Activated CD8-positive, alpha-beta memory T cell treated with anti-CD3 and anti-CD28 coated beads, Interleukin-2, amount 50 U/mL, for 24 hours (primary cell): ENCODE data around the gene PTGER3.

Source experiments
- DNase-seq: peaks from one replicate; pipeline ENCODE4 v3.0.0-alpha.2; 2020; ENCODE audit errors: extremely low read depth

PTGER3 gene

GRCh38 chr1:71047635-71048607 is at the start of gene PTGER3:
TSS of gene PTGER3 (minus strand) at chr1:71047816. CDS start at chr1:71047577, 239 bp downstream.
- DNase-seq: no peak

DNA sequence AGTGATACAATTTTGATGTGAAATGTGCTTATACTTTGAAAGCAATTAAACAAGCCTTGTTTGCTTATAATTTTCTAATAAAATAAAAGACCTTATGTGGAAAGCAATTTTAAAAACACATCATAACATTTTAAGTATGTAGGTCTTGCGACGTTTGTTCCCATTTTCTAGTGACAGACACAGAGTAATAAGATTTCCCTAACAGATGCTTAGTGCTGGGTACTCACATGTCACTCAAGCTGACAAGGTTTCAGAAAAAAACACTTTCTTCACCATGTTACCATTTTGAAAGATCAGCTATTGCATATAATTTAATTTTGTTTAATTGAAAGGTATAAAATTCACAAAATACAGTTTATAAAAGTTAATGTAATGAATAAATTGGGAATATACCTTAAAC is 47.3 kb upstream of the PTGER3 start:
- no peak for DNase-seq

DNA sequence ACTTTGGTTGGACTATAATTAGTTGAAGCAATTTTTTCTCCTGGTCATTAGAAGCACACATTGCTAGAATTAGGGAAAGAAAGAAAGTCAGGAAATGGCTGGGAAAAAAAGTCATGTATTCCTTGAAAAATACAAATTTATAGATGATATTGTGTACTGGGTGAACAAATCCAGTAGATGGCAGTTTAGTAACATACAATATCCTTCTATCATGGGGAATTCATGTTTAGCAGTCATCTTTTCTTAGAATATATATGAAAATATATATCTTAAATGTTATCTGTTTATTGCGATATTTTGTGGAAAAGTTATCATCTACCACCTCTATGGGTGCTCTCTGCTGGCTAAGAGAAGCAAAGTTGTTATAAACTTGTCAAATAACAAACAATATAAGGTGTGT is 46.3 kb upstream of the PTGER3 start:
- no peak for DNase-seq

DNA sequence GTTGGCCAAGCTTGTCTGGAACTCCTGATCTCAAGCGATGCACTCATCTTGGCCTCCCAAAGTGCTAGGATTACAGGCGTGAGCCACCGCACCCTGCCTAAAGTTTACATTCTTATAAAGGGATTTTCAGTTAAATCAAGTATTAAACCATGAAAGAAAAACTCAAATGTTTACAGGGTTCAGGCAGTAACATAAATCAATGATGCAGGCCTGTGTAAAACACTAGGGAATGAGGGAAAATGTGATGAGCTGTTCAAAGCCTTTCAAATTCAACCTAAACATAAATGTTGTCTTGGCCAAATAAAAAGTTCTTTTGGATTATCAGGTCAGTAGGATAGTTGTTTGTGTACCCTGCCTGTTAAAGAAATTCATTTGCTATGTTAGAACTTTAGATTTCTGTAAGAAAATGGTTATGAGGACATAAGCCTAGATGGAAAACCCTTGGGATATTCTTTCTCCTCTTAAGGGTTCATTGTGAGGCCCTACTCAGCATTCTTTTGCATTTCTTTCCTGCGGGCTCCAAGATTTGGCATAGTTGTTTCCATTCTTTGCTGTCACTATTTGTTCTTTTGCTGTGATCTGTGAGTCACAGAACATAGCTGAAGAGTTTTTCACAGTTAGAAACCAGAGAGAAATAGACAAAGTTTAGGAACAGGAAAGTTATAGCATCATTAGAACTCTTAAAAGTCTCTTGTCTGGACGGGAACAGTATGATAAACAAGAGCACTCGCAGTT is 42.1 kb upstream of the PTGER3 start:
- DNase-seq: no peak

- DNase-seq: no peak
Observed at GRCh38 chr1:71088645-71089287, 41.1 kb upstream of the PTGER3 start.

GRCh38 chr1:71087713-71088112 is 40.1 kb upstream of the PTGER3 start:
- DNase-seq: no peak

- no peak for DNase-seq
Observed at GRCh38 chr1:71087060-71087459, 39.4 kb upstream of the PTGER3 start.

- no peak for DNase-seq
Observed at GRCh38 chr1:71086331-71086730, 38.7 kb upstream of the PTGER3 start.

- DNase-seq: no peak
Observed at GRCh38 chr1:71083271-71083670, 35.7 kb upstream of the PTGER3 start.

- no peak for DNase-seq
Observed at GRCh38 chr1:71081697-71082080, 34.1 kb upstream of the PTGER3 start.

DNA sequence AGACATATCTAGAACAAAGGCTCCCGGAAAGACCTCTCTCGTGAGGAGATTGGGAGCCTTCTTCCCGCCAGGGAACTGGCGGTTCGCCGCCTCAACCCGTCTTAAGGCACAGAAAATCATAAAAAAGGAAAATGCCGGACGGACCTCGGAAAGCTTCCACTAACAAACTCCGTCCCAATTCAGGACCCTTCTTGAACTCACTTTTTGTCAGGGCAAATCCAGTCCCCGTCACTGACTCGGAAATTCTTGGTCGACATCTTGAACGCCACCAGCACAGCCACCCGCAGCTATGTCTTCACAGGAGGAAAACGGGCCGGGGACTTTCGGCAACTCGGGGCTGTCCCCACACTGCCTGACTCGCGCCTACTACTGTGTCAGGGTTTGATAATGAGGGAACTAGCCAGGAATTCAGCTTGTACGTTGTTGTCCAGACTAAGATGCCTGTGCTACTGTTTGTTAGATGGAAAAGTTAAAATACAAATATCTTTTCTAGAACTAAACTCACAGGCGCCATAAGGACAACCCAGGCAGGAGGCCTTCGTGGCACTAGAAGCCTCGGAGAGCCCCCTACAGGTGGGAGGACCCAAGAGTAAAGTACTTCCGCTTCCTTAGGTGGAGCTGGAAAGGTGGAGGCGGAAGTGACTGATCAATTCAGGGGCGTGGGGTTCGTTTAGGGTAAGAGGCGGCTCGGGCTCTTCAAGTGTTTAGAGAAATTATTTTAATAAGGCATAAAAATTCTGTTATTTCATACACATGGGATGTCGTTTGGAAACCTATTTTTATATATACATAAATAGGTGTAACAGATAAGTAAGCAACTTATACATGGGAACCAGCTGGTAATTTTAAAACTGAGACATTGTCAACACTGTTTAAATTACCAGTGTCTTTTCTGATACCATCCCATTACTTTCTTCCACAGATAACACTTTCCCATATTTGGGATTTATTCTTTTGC is 33.4 kb upstream of the PTGER3 start, which contains the start of gene ZRANB2:
Gene ZRANB2 (minus strand): TSS at position 297 of the 958 bp plus-strand sequence. CDS start 40 bp downstream, at position 257.
- DNase-seq: peak; percentile 82

DNA sequence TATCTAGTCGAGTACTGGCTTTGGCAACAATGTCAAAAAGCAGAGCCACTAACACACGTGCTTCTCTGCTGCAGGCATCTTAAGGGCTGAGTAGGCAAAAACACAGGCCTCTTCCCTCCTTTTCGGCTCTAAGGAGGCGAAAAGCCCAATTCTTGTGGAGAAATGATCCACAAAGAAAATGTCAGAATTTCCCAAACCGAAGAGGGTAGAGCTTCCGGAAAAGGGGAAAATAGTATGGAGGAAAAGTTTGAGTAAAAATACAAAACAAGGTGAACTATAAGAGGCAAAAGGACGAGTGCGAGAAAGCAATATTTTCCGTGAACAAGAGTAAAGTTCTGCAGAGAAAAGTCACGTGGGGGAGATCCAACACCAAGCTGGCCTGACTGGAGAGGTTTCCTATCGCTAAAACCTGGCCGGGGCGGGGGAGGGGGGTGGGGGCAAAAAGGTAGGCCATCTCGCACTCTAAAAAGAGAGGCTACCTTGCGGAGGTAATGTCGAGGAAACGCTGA is 32.7 kb upstream of the PTGER3 start:
- no peak for DNase-seq

DNA sequence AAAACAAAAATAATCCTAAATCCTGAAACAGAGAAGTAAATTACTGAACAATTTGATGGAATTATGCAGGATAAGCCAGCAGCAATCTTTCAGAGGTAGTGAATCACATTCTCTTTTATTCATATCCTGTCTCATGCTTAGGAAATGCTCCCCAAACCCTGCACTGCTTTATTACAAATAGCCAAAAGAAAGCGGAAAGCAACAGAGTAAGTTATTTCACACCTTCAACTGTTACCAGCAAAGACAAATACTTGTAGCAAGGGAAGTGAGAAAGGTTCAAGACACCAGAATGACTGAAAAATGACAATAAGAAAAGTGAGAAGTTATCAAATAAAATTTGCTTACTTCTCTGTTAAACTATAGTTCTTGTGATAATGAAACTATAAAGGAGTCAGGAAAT is 27.1 kb upstream of the PTGER3 start:
- DNase-seq: no peak

- DNase-seq: no peak
Observed at GRCh38 chr1:71072273-71072672, 24.7 kb upstream of the PTGER3 start.

DNA sequence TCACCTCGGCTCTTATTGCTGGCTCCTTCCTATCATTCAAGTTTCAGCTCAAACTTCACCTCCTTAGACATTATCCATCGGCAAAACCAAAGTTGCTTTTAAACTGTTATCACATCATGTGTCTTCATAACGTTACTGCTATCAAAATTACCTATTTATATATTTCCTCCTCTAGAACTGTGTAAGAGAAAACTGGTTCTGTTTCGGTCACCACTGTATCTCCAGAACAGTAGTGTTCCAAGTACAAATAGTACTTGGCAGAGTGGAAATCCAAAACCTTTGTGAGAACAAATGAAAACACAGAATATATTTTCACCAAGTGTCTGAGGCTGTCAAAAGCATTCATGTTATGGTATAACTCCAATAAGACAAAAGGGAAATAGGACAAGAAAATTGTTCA is 24.1 kb upstream of the PTGER3 start:
- no peak for DNase-seq

GRCh38 chr1:71068325-71069240 is 21.0 kb upstream of the PTGER3 start:
- DNase-seq: no peak

GRCh38 chr1:71054791-71055190 is 7.2 kb upstream of the PTGER3 start:
- no peak for DNase-seq

DNA sequence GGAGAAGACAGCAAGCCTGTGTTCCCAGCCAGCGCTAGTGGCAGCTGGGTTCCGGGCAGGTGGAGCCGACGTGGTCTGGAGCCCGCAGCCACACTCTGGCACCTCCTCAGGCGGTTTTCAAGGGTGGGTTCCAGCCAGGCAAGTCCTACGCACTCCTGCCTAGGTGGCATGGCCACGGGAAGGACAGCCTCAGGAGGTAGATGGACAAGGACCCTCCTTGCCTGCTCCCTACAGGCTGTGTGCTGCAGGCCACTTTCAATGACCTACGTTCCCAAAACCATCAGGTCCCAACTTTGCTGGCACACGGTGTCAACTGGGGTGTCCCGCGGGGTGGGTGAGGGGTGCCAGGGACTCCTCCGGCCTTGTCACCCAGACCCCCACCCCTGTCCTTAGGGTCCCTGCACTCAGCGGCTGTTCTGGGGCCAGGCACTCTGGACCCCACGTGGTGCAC is 6.7 kb upstream of the PTGER3 start:
- DNase-seq: no peak

DNA sequence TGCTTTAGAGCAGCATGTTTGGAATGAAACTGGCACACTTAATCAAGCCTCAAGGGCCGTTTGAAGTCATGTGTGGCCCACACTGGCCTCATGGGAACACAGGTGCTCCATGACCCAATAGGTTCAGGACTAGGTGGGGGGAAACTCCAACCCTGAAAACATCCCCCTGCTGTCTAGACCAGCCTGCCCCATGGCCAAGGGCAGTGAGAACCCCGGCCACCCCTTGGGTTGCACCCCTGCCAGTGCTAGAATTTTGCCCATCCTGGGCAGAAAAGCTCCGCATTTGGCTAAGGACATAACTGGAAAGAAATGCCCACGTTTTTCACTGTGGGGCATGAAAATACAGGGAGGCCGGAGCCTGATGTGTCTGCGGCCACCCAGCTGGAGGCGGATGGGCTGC is 6.1 kb upstream of the PTGER3 start:
- no peak for DNase-seq

DNA sequence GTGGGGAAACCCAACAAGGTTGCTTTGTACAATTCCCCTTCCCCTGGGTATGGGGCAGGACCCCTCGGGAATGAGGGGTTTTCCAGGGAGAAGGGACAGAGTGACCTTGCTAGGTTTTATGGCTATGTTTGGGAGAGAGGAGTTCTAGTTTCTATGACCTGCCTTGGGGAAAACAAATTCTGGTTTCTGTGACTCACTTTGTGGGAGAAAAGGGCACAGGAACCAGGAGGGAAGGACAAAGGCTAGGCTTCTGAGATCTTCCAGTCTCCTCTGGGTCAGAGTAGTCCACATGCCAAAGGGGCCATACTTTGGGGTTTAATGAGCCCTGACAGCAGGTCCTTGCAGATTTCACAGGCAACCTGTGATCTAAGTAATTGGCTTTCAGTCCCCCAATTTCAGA is 5.5 kb upstream of the PTGER3 start:
- DNase-seq: no peak
